NCI-H345 treated with DMSO at 0.1 percent for 48 hours (cell line): Measurements from ENCODE around the gene SELENOI.
"Not testable (repeated sequence)": the region's sequence is repeated elsewhere in the genome, so short reads cannot be mapped to it uniquely, and the experiment has no call there.

Experiments
- DNase-seq: peaks from one replicate; lab custom pipeline; 2025; ENCODE audit not compliant: unreplicated experiment; lab: John Stamatoyannopoulos, UW

Gene SELENOI

DNA sequence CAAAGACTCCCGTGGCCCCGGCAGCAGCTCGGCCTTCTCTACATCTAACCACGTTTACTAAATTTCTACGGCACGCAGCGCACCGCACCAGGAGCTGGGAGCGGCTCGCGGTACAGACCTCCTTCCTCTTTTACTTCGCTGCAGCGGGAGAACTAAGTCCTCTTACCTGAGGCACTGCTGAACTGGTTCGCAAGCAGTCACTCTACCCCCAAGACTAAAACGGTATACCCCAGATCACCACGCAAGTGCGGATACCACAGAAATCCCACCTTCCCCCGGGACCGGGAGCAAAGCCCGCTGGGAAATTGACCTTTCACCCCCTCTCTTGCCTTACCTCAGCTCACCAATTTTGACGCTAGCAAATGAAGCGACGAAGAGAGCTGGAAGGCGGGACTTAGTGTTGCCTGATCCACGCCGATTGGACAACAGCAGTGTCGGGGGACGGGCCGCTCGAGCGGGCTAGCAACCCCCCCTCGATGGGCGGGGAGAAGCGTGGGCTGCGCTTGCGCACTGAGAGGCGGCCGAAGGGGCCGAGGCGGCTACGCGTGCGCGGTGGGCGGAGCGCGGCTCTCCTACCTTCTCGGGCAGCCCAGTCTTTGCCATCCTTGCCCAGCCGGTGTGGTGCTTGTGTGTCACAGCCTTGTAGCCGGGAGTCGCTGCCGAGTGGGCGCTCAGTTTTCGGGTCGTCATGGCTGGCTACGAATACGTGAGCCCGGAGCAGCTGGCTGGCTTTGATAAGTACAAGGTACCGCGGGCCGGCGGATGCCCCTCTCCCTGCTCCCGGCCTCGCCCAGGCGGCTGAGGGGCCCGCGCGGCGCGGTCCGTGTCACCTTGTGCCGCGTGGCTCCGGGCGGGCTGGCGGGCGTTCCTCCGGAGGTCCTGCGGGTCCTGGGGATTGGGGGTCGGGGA lies at the start of gene SELENOI:
Gene SELENOI, plus strand, starts transcription at position 599 of the 909 bp plus-strand sequence. Its CDS starts 90 bp downstream, at position 689.
- DNase-seq = peak; percentile 100

DNA sequence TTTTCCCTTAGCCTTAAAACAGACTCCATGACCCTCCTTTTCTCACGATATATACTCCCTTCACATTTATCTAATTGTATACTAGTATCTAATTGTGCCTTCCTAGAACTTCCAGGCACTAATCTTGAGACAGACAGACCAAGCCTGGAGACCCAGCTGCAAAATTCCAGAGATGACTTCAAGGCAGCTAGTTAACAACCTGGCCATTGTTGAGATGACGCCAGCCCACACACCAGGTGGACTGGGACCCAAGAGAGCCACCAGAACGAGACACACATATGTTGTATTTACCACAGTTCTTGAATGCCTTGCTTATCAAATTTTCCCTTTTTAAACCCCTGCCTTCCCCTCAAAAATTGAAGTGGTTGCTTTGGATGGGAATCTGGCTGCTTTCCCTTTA lies 48.9 kb upstream of the SELENOI start:
- no peak for DNase-seq

GRCh38 chr2:26298286-26298637 lies 47.7 kb upstream of the SELENOI start:
- DNase-seq = no peak

GRCh38 chr2:26298638-26299393 lies 47.1 kb upstream of the SELENOI start:
- no peak for DNase-seq

DNA sequence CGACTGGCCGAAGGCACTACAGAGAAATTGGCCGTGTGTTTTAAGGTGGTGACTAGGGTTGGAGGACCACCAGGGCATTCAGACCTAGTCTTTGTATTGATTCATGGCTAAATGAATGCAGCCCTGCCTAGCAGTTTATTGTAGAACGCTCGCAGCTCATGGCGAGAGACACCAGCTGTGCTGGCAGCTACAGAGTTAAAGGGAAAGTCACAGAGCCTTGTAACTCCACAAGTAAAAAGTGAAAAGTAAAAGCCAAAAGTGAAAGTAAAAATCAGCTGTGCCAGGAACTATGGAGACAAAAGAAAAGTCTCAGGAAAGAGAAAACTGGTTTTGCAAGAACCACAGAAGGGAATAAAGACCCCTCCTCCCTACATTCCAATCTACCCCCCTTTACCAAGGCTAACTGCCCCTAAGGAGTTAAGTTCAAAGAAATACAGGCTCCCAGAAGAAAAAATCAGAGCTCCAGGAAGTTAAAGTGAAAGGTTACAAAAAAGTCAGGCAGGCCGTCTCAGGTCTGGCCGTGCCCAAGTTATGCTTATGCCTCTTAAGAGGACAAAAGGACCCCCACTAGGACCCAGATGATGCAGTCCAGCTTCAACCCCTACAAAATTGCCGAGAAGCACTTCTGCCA lies 46.4 kb upstream of the SELENOI start:
- DNase-seq = no peak

GRCh38 chr2:26300234-26300925 lies 45.6 kb upstream of the SELENOI start:
- DNase-seq = no peak

- no peak for DNase-seq
These were observed 43.1 kb upstream of the SELENOI start for GRCh38 chr2:26302846-26303245.

DNA sequence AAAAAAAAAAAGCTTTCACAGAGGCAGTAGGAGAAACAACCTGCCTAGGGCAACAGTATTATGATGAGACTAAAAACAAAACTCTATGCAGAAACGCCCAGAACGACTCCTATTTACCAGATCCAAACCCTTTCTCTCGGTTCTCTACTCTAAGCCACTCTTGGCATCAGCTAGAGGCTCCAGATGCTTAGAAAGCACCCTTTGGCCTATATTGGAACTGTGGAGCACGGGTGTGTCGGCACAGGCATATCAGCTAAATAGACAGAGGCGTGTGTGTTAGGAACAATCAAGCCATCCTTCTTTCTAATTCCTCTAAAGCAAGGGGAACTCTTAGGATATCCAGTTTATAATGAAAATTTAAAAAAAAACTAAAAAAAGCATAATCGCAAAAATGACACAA lies 40.8 kb upstream of the SELENOI start:
- DNase-seq = not testable (repeated sequence)

- DNase-seq = no peak
These were observed 40.4 kb upstream of the SELENOI start for GRCh38 chr2:26305540-26305939.

DNA sequence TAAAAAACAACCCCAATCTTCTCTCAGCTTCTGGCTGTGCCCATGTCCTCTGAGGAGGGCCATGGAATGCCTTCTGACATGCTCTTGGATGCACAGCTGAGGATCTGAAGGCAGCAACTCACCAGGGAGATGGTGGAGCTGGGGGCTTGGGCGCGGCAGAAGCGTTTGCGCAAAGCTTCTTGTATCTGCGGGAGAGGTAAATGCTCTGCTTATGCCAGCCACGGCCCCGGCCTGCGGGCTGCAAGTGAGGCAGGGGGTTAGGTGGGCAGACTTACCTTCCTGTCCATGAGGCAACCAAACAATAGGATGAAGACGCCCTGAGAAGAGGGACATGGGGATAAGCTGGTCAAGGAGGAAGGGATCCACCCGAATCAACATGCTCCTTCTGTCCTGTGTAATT lies 36.0 kb upstream of the SELENOI start:
- DNase-seq = no peak

DNA sequence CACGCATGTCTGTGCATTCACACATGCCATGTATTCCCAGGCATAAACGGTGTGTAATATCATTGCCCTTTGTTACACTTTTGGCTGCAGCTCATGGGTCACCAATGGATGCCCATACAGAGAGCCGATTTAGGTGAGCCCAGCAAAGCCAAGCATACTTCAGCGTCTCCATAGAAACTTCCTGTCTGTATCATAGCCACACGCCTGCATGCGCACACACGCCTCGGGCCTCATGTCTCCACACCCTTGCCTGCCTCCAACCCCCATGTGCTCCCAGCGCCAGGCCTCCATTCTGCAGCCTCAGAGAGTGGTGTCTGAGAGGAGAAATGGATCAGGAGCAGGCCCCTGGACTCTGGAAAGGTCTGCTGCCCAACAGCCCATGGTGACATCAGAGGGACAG lies 33.5 kb upstream of the SELENOI start:
- DNase-seq = no peak

- DNase-seq = no peak
These were observed 32.5 kb upstream of the SELENOI start for GRCh38 chr2:26313446-26313845.

DNA sequence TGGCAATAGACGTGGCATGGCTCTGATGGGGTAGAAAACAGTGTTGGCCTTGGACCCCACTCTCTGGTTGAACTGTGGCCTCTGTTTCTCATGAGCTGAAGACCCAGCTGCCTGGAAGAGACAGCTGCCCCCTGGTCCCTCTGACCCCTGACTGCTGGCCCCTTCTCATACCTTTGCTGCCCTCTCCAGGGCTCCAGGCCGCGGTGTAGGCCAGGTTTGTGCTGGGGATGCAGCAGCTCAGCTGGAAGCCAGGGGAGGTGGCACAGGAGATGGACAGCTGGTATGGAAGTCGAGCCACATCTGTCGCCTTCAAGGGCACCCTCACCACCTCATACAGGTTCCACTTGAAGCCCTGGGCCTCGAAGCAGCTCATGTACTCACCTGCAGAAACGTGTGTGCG lies 31.7 kb upstream of the SELENOI start:
- DNase-seq = no peak

DNA sequence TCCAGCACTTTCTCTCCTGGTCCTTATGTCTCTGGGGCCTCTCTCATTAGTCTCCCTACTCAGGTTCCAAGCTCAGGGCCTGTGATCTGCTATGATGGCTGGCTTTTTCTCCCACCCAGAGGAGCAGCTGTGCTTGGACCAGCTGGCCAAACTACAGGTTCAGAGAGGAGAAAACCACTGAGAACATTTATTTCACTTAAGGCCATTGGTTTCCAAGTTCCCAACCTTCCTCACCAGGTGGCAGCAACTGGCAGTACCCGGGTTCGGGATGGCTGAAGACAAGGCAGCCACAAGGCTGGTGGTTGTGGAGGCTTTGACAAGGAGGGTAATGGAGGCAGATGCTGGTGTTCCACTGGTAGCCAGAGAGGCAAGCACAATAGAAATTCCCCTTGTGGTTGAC lies 29.9 kb upstream of the SELENOI start:
- DNase-seq = no peak

DNA sequence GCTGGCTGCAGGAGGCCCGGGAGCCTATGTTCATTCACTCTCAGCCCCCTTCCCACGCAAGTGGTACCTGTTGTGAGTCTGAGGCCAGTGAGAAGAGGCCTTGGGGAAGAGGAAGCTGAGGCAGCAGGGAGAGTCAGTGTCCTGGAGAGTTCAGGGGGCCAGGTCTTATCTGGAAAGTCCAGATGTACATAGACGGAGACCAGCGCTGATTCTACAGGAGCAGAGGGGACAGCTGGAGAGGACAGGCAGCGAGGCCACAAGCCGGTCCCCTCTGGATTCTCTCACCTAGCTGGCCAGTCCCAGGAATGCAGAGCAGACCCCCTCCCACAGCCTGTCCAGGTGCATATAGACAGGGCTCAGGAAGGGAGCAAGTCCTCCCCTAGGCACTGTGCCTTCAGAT lies 29.1 kb upstream of the SELENOI start:
- DNase-seq = no peak

- no peak for DNase-seq
These were observed 28.4 kb upstream of the SELENOI start for GRCh38 chr2:26317377-26318105.

- DNase-seq = no peak
These were observed 27.0 kb upstream of the SELENOI start for GRCh38 chr2:26318950-26319349.

- DNase-seq = not testable (repeated sequence)
These were observed 21.5 kb upstream of the SELENOI start for GRCh38 chr2:26324479-26324878.

- DNase-seq = no peak
These were observed 21.0 kb upstream of the SELENOI start for GRCh38 chr2:26324903-26325302.

DNA sequence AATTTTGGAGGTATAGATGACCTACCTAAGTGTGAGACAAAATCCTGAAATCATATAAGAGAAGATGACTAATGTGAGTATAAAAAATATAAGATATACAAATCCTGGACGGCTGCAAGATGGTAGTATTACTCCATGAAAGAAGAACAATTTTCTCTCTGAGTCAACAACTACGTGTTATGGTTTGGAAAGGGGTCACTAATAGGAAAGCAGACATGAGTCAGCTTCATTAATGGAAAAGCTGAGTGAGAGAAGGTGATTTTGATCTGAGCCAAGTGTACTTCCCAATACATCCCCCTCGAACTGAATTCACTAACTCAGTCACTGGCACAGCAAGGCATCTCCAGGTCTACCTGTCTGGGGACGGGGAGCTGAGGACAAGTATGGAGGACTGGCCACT lies 20.1 kb upstream of the SELENOI start:
- DNase-seq = no peak

DNA sequence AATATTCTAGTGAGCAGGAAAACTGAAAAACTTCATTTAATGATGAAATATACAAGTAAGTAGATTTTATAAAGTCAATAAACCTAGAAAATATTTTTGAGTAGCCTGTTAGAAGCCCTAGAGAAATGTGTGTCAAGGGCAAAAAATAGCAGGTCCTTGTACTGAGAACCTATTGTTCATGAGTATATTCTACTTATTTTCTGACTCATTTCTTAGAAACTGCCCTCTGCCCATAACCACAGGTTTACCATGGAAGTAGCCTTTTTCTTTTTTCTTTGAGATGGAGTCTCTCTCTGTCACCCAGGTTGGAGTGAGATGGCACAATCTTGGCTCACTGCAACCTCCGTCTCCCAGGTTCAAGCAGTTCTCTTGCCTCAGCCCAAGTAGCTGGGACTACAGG lies 19.4 kb upstream of the SELENOI start:
- no peak for DNase-seq
